Calu3 (cell line): Measurements from ENCODE around the gene HS3ST4. TPM values are rescaled to one million over a fixed set of nuclear protein-coding genes. Genes with fewer than 3 reads are reported as not detected.

Source experiments
- BruUV-seq: library from RNA; stranded (reverse); fragments of 400-500 nt; replicated peaks from 2 replicates; lab custom pipeline; 2021; lab: Mats Ljungman, UMichigan
- CTCF ChIA-PET: fragments of 300-600 bp; sonication (Branson Sonifier 250); formaldehyde crosslinking; loops from one replicate; lab custom pipeline; 2022; ENCODE audit warnings: antibody characterized with exemption; lab: Charles Lee
- DNase-seq: peaks from one replicate; pipeline ENCODE4 v3.0.0; 2022
- H3K27ac Mint-ChIP-seq: one replicate; pipeline ENCODE4 v1.8.0; 2022; ENCODE audit warnings: mixed read lengths; ENCODE audit not compliant: unreplicated experiment
- H3K27me3 Mint-ChIP-seq: one replicate; pipeline ENCODE4 v1.8.0; 2022; ENCODE audit warnings: mixed read lengths; ENCODE audit not compliant: unreplicated experiment
- H3K36me3 Mint-ChIP-seq: one replicate; pipeline ENCODE4 v1.8.0; 2022; ENCODE audit warnings: mild to moderate bottlenecking, moderate library complexity, mixed read lengths; ENCODE audit not compliant: insufficient read depth, unreplicated experiment
- H3K4me1 Mint-ChIP-seq: one replicate; pipeline ENCODE4 v1.8.0; 2022; ENCODE audit warnings: mild to moderate bottlenecking, low read depth, mixed read lengths; ENCODE audit not compliant: unreplicated experiment
- H3K4me3 Mint-ChIP-seq: one replicate; pipeline ENCODE4 v1.8.0; 2022; ENCODE audit warnings: mild to moderate bottlenecking, low read depth, moderate library complexity, mixed read lengths; ENCODE audit not compliant: unreplicated experiment
- H3K9me3 Mint-ChIP-seq: one replicate; pipeline ENCODE4 v1.8.0; 2022; ENCODE audit warnings: low read depth, mixed read lengths; ENCODE audit not compliant: unreplicated experiment
- intact Hi-C: fragments of 100-400 bp; cut with micrococcal nuclease; formaldehyde crosslinking; loops from one replicate; pipeline ENCODE4 v1.10.0; 2022; ENCODE audit not compliant: unreplicated experiment
- total RNA-seq: library from RNA; stranded (reverse); gene quantifications from 2 replicates; pipeline ENCODE4 v1.2.3, GENCODE V29; 2022
- TF ChIP-seq, protein P1 (sequence below): fragments of 200-600 bp; IDR thresholded peaks from one replicate; pipeline ENCODE4 v1.8.0; 2022; ENCODE audit warnings: antibody characterized with exemption; ENCODE audit not compliant: unreplicated experiment

The HS3ST4 gene
- total RNA-seq, 1 experiment from 2014 or later: not detected

DNA sequence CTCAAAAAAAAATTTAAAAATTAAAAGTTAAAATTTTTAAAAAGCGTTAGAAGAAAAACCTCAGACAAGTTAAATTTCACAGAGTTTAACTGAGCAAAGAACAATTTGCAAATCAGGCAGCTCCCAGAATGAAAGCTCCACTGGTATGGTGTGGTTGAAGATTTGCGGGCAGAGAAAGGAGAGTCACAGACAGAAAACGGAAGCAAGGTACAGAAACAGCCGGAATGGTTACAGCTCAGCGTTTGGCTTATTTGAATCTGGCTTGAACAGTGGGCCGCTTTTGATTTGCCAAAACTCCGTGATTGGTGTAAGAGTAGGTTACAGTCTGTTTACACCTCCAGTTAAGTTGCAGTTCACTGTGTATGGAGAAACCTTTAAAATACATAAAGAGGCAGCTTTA is 297.1 kb downstream of the HS3ST4 start:
- no peaks in the 10 kb centered on the region for H3K36me3 Mint-ChIP-seq
- H3K27ac Mint-ChIP-seq: no peak overlapping the region
- DNase-seq: no peak
- no TSS peak for BruUV-seq
- H3K27me3 Mint-ChIP-seq: no peaks in the 10 kb centered on the region
- CTCF ChIA-PET: no interaction called here
- intact Hi-C loops: no loop called here
- TF ChIP-seq, protein P1, sequence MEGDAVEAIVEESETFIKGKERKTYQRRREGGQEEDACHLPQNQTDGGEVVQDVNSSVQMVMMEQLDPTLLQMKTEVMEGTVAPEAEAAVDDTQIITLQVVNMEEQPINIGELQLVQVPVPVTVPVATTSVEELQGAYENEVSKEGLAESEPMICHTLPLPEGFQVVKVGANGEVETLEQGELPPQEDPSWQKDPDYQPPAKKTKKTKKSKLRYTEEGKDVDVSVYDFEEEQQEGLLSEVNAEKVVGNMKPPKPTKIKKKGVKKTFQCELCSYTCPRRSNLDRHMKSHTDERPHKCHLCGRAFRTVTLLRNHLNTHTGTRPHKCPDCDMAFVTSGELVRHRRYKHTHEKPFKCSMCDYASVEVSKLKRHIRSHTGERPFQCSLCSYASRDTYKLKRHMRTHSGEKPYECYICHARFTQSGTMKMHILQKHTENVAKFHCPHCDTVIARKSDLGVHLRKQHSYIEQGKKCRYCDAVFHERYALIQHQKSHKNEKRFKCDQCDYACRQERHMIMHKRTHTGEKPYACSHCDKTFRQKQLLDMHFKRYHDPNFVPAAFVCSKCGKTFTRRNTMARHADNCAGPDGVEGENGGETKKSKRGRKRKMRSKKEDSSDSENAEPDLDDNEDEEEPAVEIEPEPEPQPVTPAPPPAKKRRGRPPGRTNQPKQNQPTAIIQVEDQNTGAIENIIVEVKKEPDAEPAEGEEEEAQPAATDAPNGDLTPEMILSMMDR: no peak
- no peaks in the 10 kb centered on the region for H3K4me1 Mint-ChIP-seq
- no peak overlapping the region for H3K4me3 Mint-ChIP-seq
- peaks cover 22% of the 10 kb centered on the region for H3K9me3 Mint-ChIP-seq

DNA sequence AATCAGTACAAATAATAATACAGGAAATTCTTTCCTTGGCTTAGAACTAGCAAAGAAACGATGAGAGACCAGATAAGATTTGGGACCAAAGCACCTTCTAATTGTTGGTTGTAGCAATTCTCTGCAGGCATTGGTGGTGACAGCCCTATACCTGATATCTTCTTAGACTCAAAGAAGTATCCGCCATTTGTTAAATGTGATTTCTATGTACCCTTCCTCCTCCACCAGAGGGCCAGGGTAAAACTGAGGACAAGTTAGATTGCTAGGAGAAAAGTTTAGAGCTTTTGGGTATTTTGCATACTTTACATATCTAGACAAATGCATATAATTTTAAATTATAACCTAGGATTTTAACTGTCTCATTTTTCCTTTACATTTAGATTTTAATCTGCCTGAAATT is 304.3 kb downstream of the HS3ST4 start:
- no peaks in the 10 kb centered on the region for H3K27me3 Mint-ChIP-seq
- CTCF ChIA-PET: no interaction called here

DNA sequence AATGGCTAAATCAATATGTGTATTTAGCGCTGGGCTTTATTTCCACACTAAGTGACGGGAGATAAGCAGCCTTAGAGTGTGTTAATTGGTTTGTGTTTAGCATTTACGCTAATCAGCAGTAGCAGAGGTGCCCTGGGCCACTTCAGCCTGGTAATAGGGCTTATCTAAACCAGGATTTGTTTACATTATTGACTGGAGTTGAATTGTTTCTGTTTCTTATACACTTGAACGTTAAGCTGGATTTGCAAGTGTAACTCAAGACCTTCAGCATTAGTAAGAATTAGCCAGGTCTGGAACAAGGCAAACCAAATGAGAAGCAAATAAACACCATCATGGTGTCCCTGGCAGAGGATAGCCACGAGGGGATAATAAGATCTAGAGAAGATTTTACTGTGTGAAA is 313.6 kb downstream of the HS3ST4 start:
- Mint-ChIP-seq H3K27ac (no peak overlapping the region), H3K27me3 (no peaks in the 10 kb centered on the region), H3K4me1 (no peaks in the 10 kb centered on the region), H3K36me3 (no peaks in the 10 kb centered on the region), H3K4me3 (no peak overlapping the region), H3K9me3 (peaks cover 16% of the 10 kb centered on the region)
- intact Hi-C loops: no loop called here
- CTCF ChIA-PET: no interaction called here
- BruUV-seq: no TSS peak
- TF ChIP-seq, protein P1: no peak
- no peak for DNase-seq

More for the DNA sequence above, 304.3 kb downstream of the HS3ST4 start:
- H3K4me1 Mint-ChIP-seq: no peaks in the 10 kb centered on the region
- no peak overlapping the region for H3K4me3 Mint-ChIP-seq
- H3K27ac Mint-ChIP-seq: no peak overlapping the region
- TF ChIP-seq, protein P1: no peak
- DNase-seq: no peak
- peaks cover 13% of the 10 kb centered on the region for H3K9me3 Mint-ChIP-seq
- H3K36me3 Mint-ChIP-seq: no peaks in the 10 kb centered on the region
- no TSS peak for BruUV-seq
- intact Hi-C loops: no loop called here

DNA sequence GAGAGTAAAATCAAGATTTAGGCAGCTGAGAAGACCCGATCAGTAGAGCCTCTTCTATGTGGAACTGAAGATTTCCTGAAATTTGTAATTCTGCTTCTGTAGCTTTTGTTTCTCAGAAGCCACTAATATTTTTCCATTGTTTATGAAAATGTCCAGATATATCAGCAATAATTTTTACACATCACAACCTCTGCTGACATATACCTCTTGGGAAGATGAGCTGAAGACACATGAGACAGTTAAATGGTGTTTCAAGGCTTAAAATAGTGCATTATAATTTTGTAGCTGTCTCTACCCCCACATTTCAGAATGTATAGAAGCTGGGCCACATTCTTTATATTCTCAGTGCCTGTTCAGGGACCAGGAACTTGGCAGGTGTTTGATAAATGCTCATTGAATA is 320.6 kb downstream of the HS3ST4 start:
- CTCF ChIA-PET: no interaction called here
- H3K4me1 Mint-ChIP-seq: no peaks in the 10 kb centered on the region
- TF ChIP-seq, protein P1: no peak
- no peaks in the 10 kb centered on the region for H3K27me3 Mint-ChIP-seq
- H3K36me3 Mint-ChIP-seq: no peaks in the 10 kb centered on the region
- H3K27ac Mint-ChIP-seq: no peak overlapping the region
- BruUV-seq: no TSS peak
- no peak overlapping the region for H3K4me3 Mint-ChIP-seq
- DNase-seq: no peak
- H3K9me3 Mint-ChIP-seq: peaks cover 19% of the 10 kb centered on the region
- intact Hi-C loops: no loop called here

DNA sequence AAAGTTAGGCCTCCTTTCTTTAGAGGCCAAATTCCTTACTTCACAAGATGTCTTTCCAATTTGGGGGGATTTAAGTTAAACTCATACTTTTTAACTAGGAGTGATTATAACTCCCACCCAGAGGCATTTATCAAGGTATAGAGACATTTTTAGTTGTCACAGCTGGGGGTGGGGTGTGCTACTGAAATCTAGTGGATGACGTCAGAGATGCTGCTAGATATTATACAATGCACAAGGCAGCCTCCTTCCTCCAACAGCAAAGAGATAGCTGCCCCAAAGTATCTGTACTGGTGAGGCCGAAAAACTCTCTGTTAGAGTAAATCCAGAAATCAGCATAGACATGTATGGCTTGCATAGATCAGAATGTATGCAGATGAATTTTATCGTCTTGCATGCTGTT is 324.0 kb downstream of the HS3ST4 start:
- Mint-ChIP-seq H3K36me3 (no peaks in the 10 kb centered on the region), H3K9me3 (peaks cover 21% of the 10 kb centered on the region), H3K27ac (no peak overlapping the region), H3K27me3 (no peaks in the 10 kb centered on the region), H3K4me1 (no peaks in the 10 kb centered on the region), H3K4me3 (no peak overlapping the region)
- CTCF ChIA-PET: no interaction called here
- DNase-seq: no peak
- no TSS peak for BruUV-seq
- intact Hi-C loops: no loop called here
- TF ChIP-seq, protein P1: no peak
